Endothelial cell (in vitro differentiated cells): ENCODE data around the gene PCDHGC5. TPM values are rescaled to one million over a fixed set of nuclear protein-coding genes. Genes with fewer than 3 reads are reported as not detected.
A peak's percentile ranks its signal among the peaks of the same experiment; 100 is the strongest.

Experiments used
- DNase-seq: peaks from one replicate; pipeline ENCODE4 v3.0.0; 2021; ENCODE audit warnings: low spot score
- H3K27ac Mint-ChIP-seq: one replicate; pipeline ENCODE4 v1.8.0; 2021; ENCODE audit warnings: mixed read lengths, inconsistent platforms; ENCODE audit not compliant: unreplicated experiment
- H3K27me3 Mint-ChIP-seq: one replicate; pipeline ENCODE4 v1.8.0; 2021; ENCODE audit warnings: mild to moderate bottlenecking, moderate library complexity, mixed read lengths, inconsistent platforms; ENCODE audit not compliant: unreplicated experiment
- H3K36me3 Mint-ChIP-seq: one replicate; pipeline ENCODE4 v1.8.0; 2021; ENCODE audit warnings: mild to moderate bottlenecking, low read depth, mixed read lengths, inconsistent platforms; ENCODE audit not compliant: unreplicated experiment
- H3K4me1 Mint-ChIP-seq: one replicate; pipeline ENCODE4 v1.8.0; 2021; ENCODE audit warnings: mild to moderate bottlenecking, mixed read lengths, inconsistent platforms; ENCODE audit not compliant: unreplicated experiment
- H3K4me3 Mint-ChIP-seq: one replicate; pipeline ENCODE4 v1.8.0; 2021; ENCODE audit warnings: mild to moderate bottlenecking, mixed read lengths, inconsistent platforms; ENCODE audit not compliant: unreplicated experiment
- H3K9me3 Mint-ChIP-seq: one replicate; pipeline ENCODE4 v1.8.0; 2021; ENCODE audit warnings: mixed read lengths, inconsistent platforms; ENCODE audit not compliant: unreplicated experiment
- CTCF ChIP-seq: fragments of 200-600 bp; sonication (generic); IDR thresholded peaks from one replicate; pipeline ENCODE4 v1.5.0; 2021; ENCODE audit warnings: antibody characterized with exemption; ENCODE audit not compliant: unreplicated experiment
- total RNA-seq: library from RNA; stranded (reverse); fragmentation: NEBNext Ultra II Directional; extraction: Animal tissue kit (Norgen Biotek cat#: 25700); gene quantifications from one replicate; pipeline ENCODE4 v1.2.1, GENCODE V29; 2021; ENCODE audit not compliant: unreplicated experiment

The PCDHGC5 gene
- total RNA-seq, 1 donor from 2014 or later, result 2.9 TPM

GRCh38 chr5:141512390-141512910 is 23.6 kb downstream of the PCDHGC5 start:
- peaks cover 30% of the 10 kb centered on the region for H3K27me3 Mint-ChIP-seq
- H3K27ac Mint-ChIP-seq, result peak overlapping the region; percentile 93
- peak; percentile 87 for DNase-seq
- H3K4me1 Mint-ChIP-seq, result peaks cover 70% of the 10 kb centered on the region
- peaks cover 45% of the 10 kb centered on the region for H3K36me3 Mint-ChIP-seq
- no peaks in the 10 kb centered on the region for H3K9me3 Mint-ChIP-seq
- peak; percentile 98 for TF ChIP-seq CTCF
- peak overlapping the region; percentile 85 for H3K4me3 Mint-ChIP-seq

GRCh38 chr5:141512911-141513626 is 24.2 kb downstream of the PCDHGC5 start:
- H3K4me3 Mint-ChIP-seq, result peak overlapping the region; percentile 86
- peaks cover 68% of the 10 kb centered on the region for H3K4me1 Mint-ChIP-seq
- no peak for TF ChIP-seq CTCF

GRCh38 chr5:141513627-141514329 is 24.9 kb downstream of the PCDHGC5 start:
- H3K36me3 Mint-ChIP-seq, result peaks cover 52% of the 10 kb centered on the region
- TF ChIP-seq CTCF, result no peak
- H3K9me3 Mint-ChIP-seq, result no peaks in the 10 kb centered on the region
- DNase-seq, result peak; percentile 72
- peaks cover 65% of the 10 kb centered on the region for H3K4me1 Mint-ChIP-seq
- H3K4me3 Mint-ChIP-seq, result peak overlapping the region; percentile 86
- H3K27ac Mint-ChIP-seq, result peak overlapping the region; percentile 93
- peaks cover 26% of the 10 kb centered on the region for H3K27me3 Mint-ChIP-seq

More at GRCh38 chr5:141512911-141513626, 24.2 kb downstream of the PCDHGC5 start:
- Mint-ChIP-seq H3K27ac (peak overlapping the region; percentile 93), H3K27me3 (peaks cover 27% of the 10 kb centered on the region), H3K9me3 (no peaks in the 10 kb centered on the region), H3K36me3 (peaks cover 50% of the 10 kb centered on the region)
- DNase-seq, result peak; percentile 62

GRCh38 chr5:141514330-141515133 is 25.7 kb downstream of the PCDHGC5 start:
- TF ChIP-seq CTCF, result no peak
- Mint-ChIP-seq H3K4me3 (no peak overlapping the region), H3K4me1 (peaks cover 62% of the 10 kb centered on the region), H3K36me3 (peaks cover 53% of the 10 kb centered on the region), H3K27ac (peak overlapping the region; percentile 93), H3K27me3 (peaks cover 24% of the 10 kb centered on the region), H3K9me3 (no peaks in the 10 kb centered on the region)
- DNase-seq, result no peak
